H1 (cell line): ENCODE measurements around the gene MRAP2. TPM values are rescaled to one million over a fixed set of nuclear protein-coding genes. Genes with fewer than 3 reads are reported as not detected.
"Not testable (repeated sequence)": the region's sequence is repeated elsewhere in the genome, so short reads cannot be mapped to it uniquely, and the experiment has no call there.

Source experiments
- CTCF ChIA-PET: fragments of 300-600 bp; sonication (Branson Sonifier 250); formaldehyde crosslinking; loops from one replicate; lab custom pipeline; 2021; ENCODE audit not compliant: partially characterized antibody; lab: Charles Lee
- POLR2A ChIA-PET: fragments of 300-600 bp; sonication (Branson Sonifier 250); formaldehyde crosslinking; loops from one replicate; lab custom pipeline; 2021; ENCODE audit warnings: inconsistent platforms; ENCODE audit not compliant: partially characterized antibody; lab: Charles Lee
- DNase-seq, 2 experiments: peaks; one replicate each; pipeline versions ENCODE4 v3.0.0 to v3.0.0-alpha.2; 2010 to 2022; ENCODE audit warnings: low spot score in 2 of 2, low read depth in 1 of 2, mixed read lengths in 1 of 2
- FAIRE-seq: peaks from 2 replicates; lab custom pipeline; 2011; peaks lifted over from hg19 to GRCh38; lab: Jason Lieb, UNC
- H2AFZ ChIP-seq: 2 replicates; pipeline ENCODE4 v1.8.1; 2012; ENCODE audit warnings: low read length, inconsistent platforms
- H2AK5ac ChIP-seq: 2 replicates; pipeline ENCODE4 v1.6.1; 2013; ENCODE audit warnings: low read depth, low read length
- H2BK120ac ChIP-seq: replicated peaks from 2 replicates; pipeline ENCODE3; 2013; ENCODE audit warnings: low read depth, low read length, inconsistent platforms
- H2BK12ac ChIP-seq: 2 replicates; pipeline ENCODE4 v1.6.1; 2013; ENCODE audit warnings: low read depth, low read length
- H2BK15ac ChIP-seq: 2 replicates; pipeline ENCODE4 v1.6.1; 2013; ENCODE audit warnings: low read length
- H2BK20ac ChIP-seq: 2 replicates; pipeline ENCODE4 v1.6.1; 2013; ENCODE audit warnings: low read length
- H2BK5ac ChIP-seq: 2 replicates; pipeline ENCODE4 v1.6.1; 2013; ENCODE audit warnings: low read depth, low read length
- H3K14ac ChIP-seq: 2 replicates; pipeline ENCODE4 v1.6.1; 2013; ENCODE audit warnings: inconsistent platforms; ENCODE audit not compliant: insufficient read length
- H3K18ac ChIP-seq: 2 replicates; pipeline ENCODE4 v1.6.1; 2013; ENCODE audit warnings: low read length; ENCODE audit errors: extremely low read depth
- H3K23ac ChIP-seq: 2 replicates; pipeline ENCODE4 v1.6.1; 2013; ENCODE audit warnings: inconsistent platforms; ENCODE audit not compliant: insufficient read length
- H3K23me2 ChIP-seq: 2 replicates; pipeline ENCODE4 v1.6.1; 2013; ENCODE audit warnings: low read depth, low read length
- H3K27ac ChIP-seq: 2 replicates; pipeline ENCODE4 v1.6.1; 2011; ENCODE audit warnings: low read depth, low read length, inconsistent platforms
- H3K27me3 ChIP-seq, 4 experiments: replicated peaks in 1 of 4; 1 replicate in 1 of 4; 2 replicates in 3 of 4; pipeline versions ENCODE4 v1.6.1 to v1.8.1; 2011 to 2013; ENCODE audit warnings: low read length in 3 of 4, mild to moderate bottlenecking in 3 of 4, inconsistent platforms in 2 of 4, mixed read lengths in 2 of 4, moderate library complexity in 1 of 4; ENCODE audit not compliant: control insufficient read depth in 3 of 4, insufficient read depth in 3 of 4; ENCODE audit errors: extremely low read depth in 1 of 4
- H3K36me3 ChIP-seq, 4 experiments: 2 replicates each; pipeline versions ENCODE4 v1.6.1 to v1.8.1; 2011 to 2013; ENCODE audit warnings: mild to moderate bottlenecking in 4 of 4, low read length in 3 of 4, moderate library complexity in 2 of 4, control low read depth in 1 of 4, inconsistent platforms in 1 of 4; ENCODE audit not compliant: insufficient read depth in 4 of 4, control insufficient read depth in 2 of 4
- H3K4ac ChIP-seq: replicated peaks from 2 replicates; pipeline ENCODE3; 2013; ENCODE audit warnings: low read length, low read depth, mixed read lengths, inconsistent platforms; ENCODE audit not compliant: insufficient read length
- H3K4me1 ChIP-seq, 4 experiments: replicated peaks in 1 of 4; 1 replicate in 1 of 4; 2 replicates in 3 of 4; pipeline versions ENCODE4 v1.6.1 to v1.8.1; 2011 to 2013; ENCODE audit warnings: low read length in 3 of 4, inconsistent platforms in 2 of 4, mixed read lengths in 1 of 4; ENCODE audit not compliant: insufficient read depth in 4 of 4, control insufficient read depth in 3 of 4
- H3K4me2 ChIP-seq, 2 experiments: 2 replicates each; pipeline versions ENCODE4 v1.6.1 to v1.8.1; 2011 to 2013; ENCODE audit warnings: low read depth in 2 of 2, low read length in 2 of 2, control low read depth in 1 of 2, inconsistent platforms in 1 of 2, mild to moderate bottlenecking in 1 of 2; ENCODE audit not compliant: insufficient read depth in 1 of 2
- H3K4me3 ChIP-seq, 4 experiments: fragments of 200-600, 300-600 bp in 1 of 4; sonication (generic), shearing (Covaris generic), sonication (Bioruptor Twin) in 1 of 4; 2 replicates each; pipeline versions ENCODE4 v1.5.1 to v1.8.1; 2011 to 2016; ENCODE audit warnings: low read length in 4 of 4, low read depth in 3 of 4, control low read depth in 2 of 4, inconsistent platforms in 2 of 4, mild to moderate bottlenecking in 2 of 4, mixed read lengths in 1 of 4, moderate library complexity in 1 of 4; ENCODE audit not compliant: insufficient read depth in 2 of 4; ENCODE audit errors: extremely low read depth in 1 of 4
- H3K56ac ChIP-seq: replicated peaks from 2 replicates; pipeline ENCODE3; 2013; ENCODE audit warnings: low read depth, mild to moderate bottlenecking, mixed read lengths, low read length, inconsistent platforms; ENCODE audit not compliant: insufficient read length
- H3K79me1 ChIP-seq: 2 replicates; pipeline ENCODE4 v1.6.1; 2013; ENCODE audit warnings: low read depth, low read length, control low read depth
- H3K79me2 ChIP-seq, 2 experiments: 2 replicates each; pipeline versions ENCODE4 v1.6.1 to v1.8.1; 2012 to 2013; ENCODE audit warnings: low read length in 2 of 2, mild to moderate bottlenecking in 2 of 2, inconsistent platforms in 1 of 2; ENCODE audit not compliant: insufficient read depth in 2 of 2, control insufficient read depth in 1 of 2
- H3K9ac ChIP-seq, 4 experiments: replicated peaks in 1 of 4; 1 replicate in 1 of 4; 2 replicates in 3 of 4; pipeline versions ENCODE4 v1.6.1 to v1.8.1; 2011 to 2013; ENCODE audit warnings: low read depth in 3 of 4, low read length in 3 of 4, control low read depth in 2 of 4, mild to moderate bottlenecking in 2 of 4, moderate library complexity in 2 of 4, inconsistent platforms in 1 of 4; ENCODE audit errors: extremely low read depth in 1 of 4
- H3K9me3 ChIP-seq, 2 experiments: 2 replicates each; pipeline versions ENCODE4 v1.6.1 to v1.8.1; 2012 to 2013; ENCODE audit warnings: mild to moderate bottlenecking in 2 of 2, moderate library complexity in 2 of 2, control low read depth in 1 of 2, inconsistent platforms in 1 of 2, low read depth in 1 of 2, low read length in 1 of 2, mixed read lengths in 1 of 2; ENCODE audit not compliant: insufficient read depth in 2 of 2
- H4K20me1 ChIP-seq, 2 experiments: replicated peaks in 1 of 2; 2 replicates each; pipeline versions ENCODE3 to v1.8.1; 2011 to 2013; ENCODE audit warnings: inconsistent platforms in 2 of 2, low read length in 2 of 2, mild to moderate bottlenecking in 1 of 2; ENCODE audit not compliant: insufficient read depth in 2 of 2, control insufficient read depth in 1 of 2
- H4K5ac ChIP-seq: 2 replicates; pipeline ENCODE4 v1.6.1; 2013; ENCODE audit warnings: low read length, low read depth, mixed read lengths, inconsistent platforms; ENCODE audit not compliant: insufficient read length
- H4K8ac ChIP-seq: 2 replicates; pipeline ENCODE4 v1.8.0; 2013; ENCODE audit warnings: mild to moderate bottlenecking, moderate library complexity, low read length, inconsistent platforms; ENCODE audit not compliant: insufficient read depth; ENCODE audit errors: extremely low read depth
- H4K91ac ChIP-seq: replicated peaks from 2 replicates; pipeline ENCODE3; 2013; ENCODE audit warnings: low read length, mixed read lengths, inconsistent platforms; ENCODE audit not compliant: insufficient read length
- whole genome bisulfite sequencing, 2 experiments: shearing (Covaris generic) in 1 of 2; methylation state at CpG; one replicate each; pipeline versions ENCODE4 v1.1.6 to v1.1.7; 2013 to 2015; ENCODE audit warnings: low lambda C conversion rate in 2 of 2, mixed read lengths in 2 of 2, inconsistent platforms in 1 of 2, low coverage in 1 of 2, missing lambda C conversion rate in 1 of 2; ENCODE audit not compliant: insufficient replicate concordance in 2 of 2, insufficient coverage in 1 of 2, insufficient read length in 1 of 2; ENCODE audit errors: extremely low coverage in 1 of 2, missing lambda C conversion rate in 1 of 2; 5-methylcytosine and 5-hydroxymethylcytosine counted together
- polyA plus RNA-seq, 7 experiments: library from polyadenylated mRNA; depleted of rRNA in 3 of 7; stranded (reverse) in 5 of 7; unstranded in 2 of 7; fragments of >200 nt in 5 of 7; fragments of 200-250 nt in 2 of 7; gene quantifications; 1 replicate in 5 of 7; 2 replicates in 1 of 7; 4 replicates in 1 of 7; pipeline versions ENCODE4 v1.2.1 to v1.2.3, GENCODE V29; 2011 to 2013; ENCODE audit warnings: missing spikeins in 2 of 7, mixed read lengths in 2 of 7
- total RNA-seq: library from RNA; stranded (reverse); fragmentation: NEBNext Ultra II Directional; extraction: Animal tissue kit (Norgen Biotek cat#: 25700); gene quantifications from 2 replicates; pipeline ENCODE4 v1.2.1, GENCODE V29; 2021

MRAP2 gene
- total and polyA plus RNA-seq, 2 of the 8 experiments (the other 6 are each of a cell fraction or from before 2014, with no cell fraction given), result 5.0 to 11.0 TPM

- H3K14ac ChIP-seq, H2AFZ ChIP-seq, H3K23me2 ChIP-seq, H3K79me2 ChIP-seq, H3K23ac ChIP-seq, H2BK12ac ChIP-seq, H3K9me3 ChIP-seq, POLR2A ChIA-PET, H3K27ac ChIP-seq, H2BK15ac ChIP-seq, H3K36me3 ChIP-seq, H3K4me1 ChIP-seq, H2AK5ac ChIP-seq, H2BK20ac ChIP-seq, H4K20me1 ChIP-seq, H2BK5ac ChIP-seq, H3K18ac ChIP-seq, H3K56ac ChIP-seq, H4K91ac ChIP-seq, H3K27me3 ChIP-seq, H3K79me1 ChIP-seq, H4K8ac ChIP-seq, CTCF ChIA-PET, H3K4me3 ChIP-seq, FAIRE-seq, H3K4ac ChIP-seq, H4K5ac ChIP-seq, H3K4me2 ChIP-seq, H2BK120ac ChIP-seq, H3K9ac ChIP-seq, DNase-seq: not testable (repeated sequence)
- WGBS, 2 experiments, result 87% methylated on average over 5 of the region's 5 CpGs; no CpG with 5 or more reads in 1 of the 2 experiments
Observed at GRCh38 chr6:84068873-84069272, 35.3 kb downstream of the MRAP2 start.
